Activated T-helper 1 cell treated with anti-CD3 and anti-CD28 coated beads, Interleukin-12 subunit alpha, Interleukin-12 subunit beta, Interleukin-2, Interleukin-4 antibody, amounts not matched to agents 30 ng/mL and 10 ng/mL and 1 ng/mL, durations not matched to agents 14 hours and 24 hours and 36 hours (primary cell): ENCODE results near the gene LSM3. TPM values are rescaled to one million over a fixed set of nuclear protein-coding genes. Genes with fewer than 3 reads are reported as not detected.

Experiments
- DNase-seq: peaks from one replicate; pipeline ENCODE4 v3.0.0; 2021; ENCODE audit warnings: low spot score
- H3K27ac Mint-ChIP-seq: one replicate; pipeline ENCODE4 v1.8.0; 2021; ENCODE audit warnings: mild to moderate bottlenecking, mixed read lengths
- H3K27me3 Mint-ChIP-seq: one replicate; pipeline ENCODE4 v1.8.0; 2022; ENCODE audit warnings: mild to moderate bottlenecking, moderate library complexity, mixed read lengths; ENCODE audit not compliant: insufficient read depth
- H3K36me3 Mint-ChIP-seq: one replicate; pipeline ENCODE4 v1.8.0; 2021; ENCODE audit warnings: low read depth, mixed read lengths
- H3K4me1 Mint-ChIP-seq: one replicate; pipeline ENCODE4 v1.8.0; 2021; ENCODE audit warnings: low read depth, mixed read lengths
- H3K4me3 Mint-ChIP-seq: one replicate; pipeline ENCODE4 v1.8.0; 2021; ENCODE audit warnings: mild to moderate bottlenecking, moderate library complexity, mixed read lengths
- H3K9me3 Mint-ChIP-seq: one replicate; pipeline ENCODE4 v1.8.0; 2021; ENCODE audit warnings: mixed read lengths
- intact Hi-C: fragments of 100-400 bp; cut with micrococcal nuclease; formaldehyde crosslinking; loops from one replicate; pipeline ENCODE4 v1.15.1; 2024
- total RNA-seq: library from RNA; stranded (reverse); gene quantifications from 2 replicates; pipeline ENCODE4 v1.2.3, GENCODE V29; 2022

LSM3 gene
- total RNA-seq, 1 donor from 2014 or later: 15.6 TPM

DNA sequence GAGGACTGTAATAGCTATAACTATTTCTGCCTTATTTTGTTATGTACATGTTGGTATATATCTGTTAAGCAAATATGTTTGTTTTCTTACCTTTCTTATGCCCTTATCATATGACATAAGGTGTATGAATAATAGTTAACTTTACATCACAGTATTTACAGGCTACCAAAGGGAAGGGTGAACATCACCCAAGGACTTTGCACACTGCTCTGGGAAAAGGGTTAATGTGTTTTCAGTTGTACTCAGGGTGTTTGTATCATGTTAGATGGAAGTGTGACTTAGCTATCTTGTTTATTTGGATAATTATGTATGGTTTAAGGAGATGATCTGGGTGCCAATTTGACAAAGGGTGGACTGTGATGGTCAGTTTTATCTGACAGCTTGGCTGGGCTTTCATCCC, 60.3 kb downstream of the LSM3 start:
- H3K27me3 Mint-ChIP-seq: peaks cover 22% of the 10 kb centered on the region
- no peak overlapping the region for H3K27ac Mint-ChIP-seq
- no peak for DNase-seq
- intact Hi-C loops: no loop called here
- no peaks in the 10 kb centered on the region for H3K36me3 Mint-ChIP-seq
- no peaks in the 10 kb centered on the region for H3K9me3 Mint-ChIP-seq
- peaks cover 5% of the 10 kb centered on the region for H3K4me1 Mint-ChIP-seq
- H3K4me3 Mint-ChIP-seq: no peak overlapping the region

DNA sequence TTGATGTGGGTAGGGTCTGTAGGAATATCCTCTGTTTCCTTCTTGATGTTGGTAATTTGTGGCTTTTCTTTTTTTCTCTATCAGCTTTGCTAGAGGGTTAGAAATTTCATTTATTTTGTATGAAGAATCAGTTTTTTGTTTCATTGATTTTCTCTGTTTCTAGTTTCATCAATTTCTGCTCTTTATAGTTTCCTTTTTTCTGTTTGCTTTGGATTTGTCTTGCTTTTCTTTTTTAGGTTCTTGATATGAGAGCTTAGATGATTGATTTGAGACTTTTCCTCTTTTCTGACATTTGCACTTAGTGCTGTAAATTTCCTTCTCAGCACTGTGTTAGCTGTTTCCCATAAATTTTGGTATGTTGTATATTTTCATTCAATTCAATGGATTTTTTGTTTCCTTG, 61.3 kb downstream of the LSM3 start:
- intact Hi-C loops: no loop called here
- H3K36me3 Mint-ChIP-seq: no peaks in the 10 kb centered on the region
- peaks cover 4% of the 10 kb centered on the region for H3K4me1 Mint-ChIP-seq
- H3K27me3 Mint-ChIP-seq: peaks cover 20% of the 10 kb centered on the region
- DNase-seq: no peak
- H3K9me3 Mint-ChIP-seq: no peaks in the 10 kb centered on the region
- H3K27ac Mint-ChIP-seq: no peak overlapping the region
- H3K4me3 Mint-ChIP-seq: no peak overlapping the region

DNA sequence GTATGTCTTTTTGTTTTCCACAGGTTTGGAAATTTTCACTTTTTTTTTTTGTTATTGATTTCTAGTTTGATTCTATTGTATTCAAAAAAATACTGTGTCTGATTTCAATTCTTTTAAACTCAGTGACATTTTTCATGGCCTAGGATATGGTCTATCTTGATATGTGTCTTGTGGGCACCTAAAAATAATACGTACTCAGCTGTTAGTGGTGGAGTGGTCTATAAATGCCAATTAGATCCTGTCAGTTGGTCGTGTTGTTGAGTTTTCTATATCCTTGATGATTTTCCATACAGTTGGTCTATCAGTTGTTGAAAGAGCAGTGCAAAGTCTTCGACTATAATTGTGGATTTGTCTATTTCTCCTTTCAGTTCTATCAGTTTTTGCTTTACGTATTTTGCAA, 61.7 kb downstream of the LSM3 start:
- intact Hi-C loops: no loop called here
- Mint-ChIP-seq H3K4me1 (no peaks in the 10 kb centered on the region), H3K4me3 (no peak overlapping the region)

DNA sequence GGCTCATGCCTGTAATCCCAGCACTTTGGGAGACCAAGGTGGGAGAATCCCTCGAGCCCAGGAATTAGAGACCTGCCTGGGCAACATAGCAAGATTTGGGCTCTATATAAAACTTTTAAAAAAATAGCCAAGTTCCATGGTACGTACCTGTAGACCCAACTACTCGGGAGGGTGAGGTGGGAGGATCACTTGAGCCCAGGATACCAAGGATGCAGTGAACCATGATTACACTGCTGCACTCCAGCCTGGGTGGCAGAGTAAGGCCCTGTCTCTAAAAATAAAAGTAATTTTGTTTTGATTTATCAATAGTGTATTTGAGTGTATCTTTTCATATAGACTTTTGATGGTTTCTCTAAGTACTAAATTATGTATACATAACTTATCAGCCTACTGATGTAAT, 63.1 kb downstream of the LSM3 start:
- Mint-ChIP-seq H3K4me3 (no peak overlapping the region), H3K9me3 (no peaks in the 10 kb centered on the region), H3K4me1 (no peaks in the 10 kb centered on the region), H3K36me3 (no peaks in the 10 kb centered on the region), H3K27me3 (peaks cover 20% of the 10 kb centered on the region), H3K27ac (no peak overlapping the region)
- DNase-seq: no peak
- intact Hi-C loops: no loop called here

More for the DNA sequence above, 61.7 kb downstream of the LSM3 start:
- no peaks in the 10 kb centered on the region for H3K9me3 Mint-ChIP-seq
- no peak for DNase-seq
- no peaks in the 10 kb centered on the region for H3K36me3 Mint-ChIP-seq
- no peak overlapping the region for H3K27ac Mint-ChIP-seq
- H3K27me3 Mint-ChIP-seq: peaks cover 20% of the 10 kb centered on the region

DNA sequence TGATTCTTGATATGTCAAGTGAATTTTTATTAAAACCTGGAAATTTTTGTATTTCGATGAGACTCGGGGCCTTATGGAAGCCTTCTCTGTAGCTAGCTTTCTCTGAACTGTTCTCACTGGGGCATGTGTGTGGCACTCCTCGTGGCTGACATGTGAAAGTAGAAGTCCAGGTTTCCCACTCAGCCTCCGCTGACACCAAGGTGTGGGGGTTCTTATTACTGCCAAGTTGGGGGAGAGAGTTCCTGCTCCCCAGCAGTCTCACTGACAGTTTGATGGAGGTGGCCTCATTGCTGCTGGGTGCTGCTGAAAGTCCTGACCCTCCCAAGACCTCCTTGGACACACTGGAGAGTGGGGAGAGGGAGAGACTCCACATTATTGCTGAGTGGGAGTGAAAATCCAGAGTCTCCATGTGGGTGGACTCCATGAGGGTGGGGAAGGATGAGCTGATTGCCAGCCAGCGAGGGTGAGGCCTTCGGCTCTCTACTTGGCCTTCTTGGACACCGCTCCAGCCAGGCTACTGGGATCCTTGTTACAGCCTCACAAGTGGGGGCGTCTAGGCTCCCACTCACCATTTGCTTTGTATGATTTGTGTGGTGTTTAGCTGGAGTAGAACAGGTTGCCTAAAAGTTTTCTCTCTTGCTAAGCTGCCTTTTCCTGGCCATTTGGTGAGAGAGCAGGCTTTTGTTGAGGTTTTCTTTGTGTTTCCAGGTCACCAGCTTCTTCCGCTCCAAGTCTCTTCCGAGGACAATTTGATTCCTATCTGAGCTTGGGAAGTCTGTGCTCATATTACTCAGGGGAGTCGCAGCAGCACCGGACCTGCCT, 64.1 kb downstream of the LSM3 start:
- DNase-seq: no peak
- no peak overlapping the region for H3K4me3 Mint-ChIP-seq
- H3K36me3 Mint-ChIP-seq: no peaks in the 10 kb centered on the region
- H3K27ac Mint-ChIP-seq: no peak overlapping the region
- H3K27me3 Mint-ChIP-seq: peaks cover 16% of the 10 kb centered on the region
- intact Hi-C loops: no loop called here
- H3K9me3 Mint-ChIP-seq: no peaks in the 10 kb centered on the region
- no peaks in the 10 kb centered on the region for H3K4me1 Mint-ChIP-seq

DNA sequence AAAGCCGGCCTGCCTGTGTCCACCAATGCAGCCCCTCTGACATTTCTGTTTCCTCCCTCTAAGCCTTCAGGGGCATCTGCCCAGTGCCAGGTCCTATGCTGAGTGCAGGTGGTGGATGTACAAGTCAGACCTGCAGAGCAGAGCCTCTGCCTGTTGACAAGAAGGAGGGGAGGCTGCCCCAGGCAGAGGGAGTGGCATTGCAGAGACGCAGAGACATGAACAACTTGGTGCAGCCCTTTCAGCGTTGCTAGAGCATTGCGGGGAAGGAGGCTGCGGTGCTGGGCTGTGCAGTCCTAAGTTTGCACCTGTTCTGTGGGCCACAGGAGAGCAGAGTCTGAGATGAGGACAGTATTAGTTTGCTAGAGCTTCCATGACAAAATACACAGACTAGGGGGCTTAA, 65.2 kb downstream of the LSM3 start:
- H3K27ac Mint-ChIP-seq: no peak overlapping the region
- intact Hi-C loops: no loop called here
- H3K9me3 Mint-ChIP-seq: no peaks in the 10 kb centered on the region
- H3K4me3 Mint-ChIP-seq: no peak overlapping the region
- DNase-seq: no peak
- H3K27me3 Mint-ChIP-seq: peaks cover 13% of the 10 kb centered on the region
- no peaks in the 10 kb centered on the region for H3K4me1 Mint-ChIP-seq
- no peaks in the 10 kb centered on the region for H3K36me3 Mint-ChIP-seq

DNA sequence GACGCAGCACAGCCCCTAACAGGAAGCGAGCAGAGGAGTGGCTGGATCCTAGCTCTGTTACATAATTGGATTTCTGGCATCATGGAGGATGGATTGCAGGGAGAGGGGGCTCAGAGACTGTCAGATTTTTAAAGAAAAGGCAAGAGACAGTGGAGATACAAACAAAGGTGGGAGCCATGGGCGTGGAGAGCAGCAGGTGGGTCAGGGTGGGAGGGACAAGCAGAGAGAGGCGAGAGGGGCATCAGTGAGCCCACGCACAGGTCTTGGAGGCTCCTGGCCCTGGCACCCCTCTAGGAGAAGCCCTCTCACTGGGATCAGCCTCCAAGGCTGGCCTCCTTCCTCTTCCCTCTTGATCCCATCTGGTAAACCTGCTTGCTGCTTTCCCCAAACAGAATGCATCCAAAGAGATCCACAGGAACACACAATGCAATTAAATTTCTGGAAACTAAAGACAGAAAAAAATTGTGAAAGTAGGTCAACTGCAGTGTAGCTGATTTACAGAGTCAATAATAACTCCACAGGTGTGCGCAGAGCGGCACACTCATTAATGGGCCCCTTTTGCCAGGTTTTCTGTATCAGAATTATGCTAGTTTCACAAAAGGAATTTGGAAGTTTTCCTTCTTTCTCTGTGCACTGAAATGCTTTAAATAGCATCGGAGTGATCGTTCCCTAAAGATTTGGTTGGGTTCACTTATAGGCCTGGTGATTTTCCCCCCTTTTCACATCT, 66.1 kb downstream of the LSM3 start:
- intact Hi-C loops: no loop called here
- Mint-ChIP-seq H3K27me3 (peaks cover 11% of the 10 kb centered on the region), H3K4me3 (no peak overlapping the region), H3K4me1 (no peaks in the 10 kb centered on the region), H3K27ac (no peak overlapping the region), H3K36me3 (no peaks in the 10 kb centered on the region), H3K9me3 (no peaks in the 10 kb centered on the region)
- DNase-seq: no peak

DNA sequence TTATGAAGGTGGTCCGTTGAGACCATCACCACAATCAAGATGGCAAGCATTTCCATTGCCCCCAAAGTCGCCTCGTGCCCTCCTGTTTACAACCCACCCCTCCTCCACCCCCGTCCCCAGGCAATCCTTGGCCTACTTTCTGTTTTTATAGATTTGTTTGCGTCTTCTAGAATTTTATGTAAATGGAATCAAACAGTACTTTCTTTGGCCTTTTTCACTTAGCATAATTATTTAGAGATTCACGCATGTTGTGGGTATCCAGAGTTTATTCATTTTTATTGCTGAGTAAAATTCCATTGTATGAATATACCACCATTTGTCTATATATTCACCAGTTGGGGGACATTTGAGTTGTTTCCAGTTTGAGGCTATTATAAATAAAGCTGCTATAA, 66.6 kb downstream of the LSM3 start:
- no peaks in the 10 kb centered on the region for H3K4me1 Mint-ChIP-seq
- H3K27ac Mint-ChIP-seq: no peak overlapping the region
- H3K27me3 Mint-ChIP-seq: peaks cover 5% of the 10 kb centered on the region
- intact Hi-C loops: no loop called here
- H3K9me3 Mint-ChIP-seq: no peaks in the 10 kb centered on the region
- DNase-seq: no peak
- H3K36me3 Mint-ChIP-seq: no peaks in the 10 kb centered on the region
- no peak overlapping the region for H3K4me3 Mint-ChIP-seq

DNA sequence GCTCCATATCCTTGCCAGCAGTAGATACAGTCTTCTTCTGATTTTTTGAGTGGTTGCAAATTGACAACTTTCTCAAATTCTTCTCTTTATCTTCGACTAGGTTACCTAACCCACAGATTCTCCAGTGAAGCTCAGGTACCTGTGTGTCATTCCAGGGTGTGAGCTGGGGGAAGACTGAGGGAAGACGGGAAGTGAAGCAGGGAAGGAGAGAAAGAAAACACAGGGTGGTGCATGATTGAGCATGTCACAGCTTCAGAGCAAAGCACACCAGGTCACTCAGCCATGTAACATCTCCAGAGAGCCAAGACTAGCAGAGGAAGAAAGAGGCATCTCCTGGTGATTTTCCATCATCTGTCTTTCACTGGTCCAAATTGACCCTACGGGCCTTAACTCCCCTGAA, 67.2 kb downstream of the LSM3 start:
- DNase-seq: no peak
- Mint-ChIP-seq H3K4me1 (no peaks in the 10 kb centered on the region), H3K36me3 (no peaks in the 10 kb centered on the region), H3K27ac (no peak overlapping the region), H3K4me3 (no peak overlapping the region), H3K9me3 (no peaks in the 10 kb centered on the region), H3K27me3 (peaks cover 3% of the 10 kb centered on the region)
- intact Hi-C loops: no loop called here

DNA sequence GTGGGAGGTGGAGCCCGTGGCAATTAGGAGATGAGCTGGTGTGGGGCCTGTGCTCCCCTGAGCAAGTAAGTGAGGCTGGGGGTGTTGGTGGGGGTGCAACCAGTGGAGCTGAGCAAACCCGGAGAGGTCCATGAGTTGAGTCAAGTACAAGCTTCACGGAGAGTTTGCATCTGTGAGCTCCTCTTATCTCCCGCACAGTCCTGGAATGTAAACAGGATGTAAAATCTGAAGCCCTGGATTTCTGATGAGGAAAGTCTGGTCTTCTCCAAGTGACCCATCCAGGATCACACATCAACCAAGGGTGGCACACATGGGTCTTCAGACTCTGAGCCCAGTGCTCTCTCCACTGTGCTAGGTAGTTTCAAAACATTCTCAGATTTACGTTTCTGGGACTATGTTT, 67.8 kb downstream of the LSM3 start:
- H3K4me1 Mint-ChIP-seq: no peaks in the 10 kb centered on the region
- no peak overlapping the region for H3K27ac Mint-ChIP-seq
- H3K27me3 Mint-ChIP-seq: peaks cover 2% of the 10 kb centered on the region
- H3K9me3 Mint-ChIP-seq: no peaks in the 10 kb centered on the region
- no peak for DNase-seq
- no peak overlapping the region for H3K4me3 Mint-ChIP-seq
- no peaks in the 10 kb centered on the region for H3K36me3 Mint-ChIP-seq
- intact Hi-C loops: no loop called here

DNA sequence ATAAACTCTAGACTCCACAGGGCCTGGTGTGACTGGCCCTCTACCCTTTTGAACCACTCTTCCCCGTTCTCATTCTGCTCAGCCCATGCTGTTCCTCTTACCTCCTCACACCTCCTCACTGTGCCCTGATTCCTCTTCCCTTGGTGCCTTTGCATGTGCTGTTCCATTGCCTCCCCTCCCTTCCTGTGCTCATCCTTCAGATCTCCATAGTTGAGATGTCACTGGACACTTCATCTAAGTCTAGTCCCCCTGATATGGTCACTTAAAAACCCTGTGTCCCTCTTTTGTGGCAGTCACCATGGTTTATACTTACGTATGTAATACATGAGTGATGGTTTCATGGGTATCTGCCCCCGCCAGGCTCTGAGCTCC, 69.8 kb downstream of the LSM3 start:
- H3K4me1 Mint-ChIP-seq: no peaks in the 10 kb centered on the region
- no peak for DNase-seq
- H3K27me3 Mint-ChIP-seq: peaks cover 2% of the 10 kb centered on the region
- H3K4me3 Mint-ChIP-seq: no peak overlapping the region
- H3K36me3 Mint-ChIP-seq: no peaks in the 10 kb centered on the region
- H3K9me3 Mint-ChIP-seq: no peaks in the 10 kb centered on the region
- no peak overlapping the region for H3K27ac Mint-ChIP-seq
- intact Hi-C loops: no loop called here

DNA sequence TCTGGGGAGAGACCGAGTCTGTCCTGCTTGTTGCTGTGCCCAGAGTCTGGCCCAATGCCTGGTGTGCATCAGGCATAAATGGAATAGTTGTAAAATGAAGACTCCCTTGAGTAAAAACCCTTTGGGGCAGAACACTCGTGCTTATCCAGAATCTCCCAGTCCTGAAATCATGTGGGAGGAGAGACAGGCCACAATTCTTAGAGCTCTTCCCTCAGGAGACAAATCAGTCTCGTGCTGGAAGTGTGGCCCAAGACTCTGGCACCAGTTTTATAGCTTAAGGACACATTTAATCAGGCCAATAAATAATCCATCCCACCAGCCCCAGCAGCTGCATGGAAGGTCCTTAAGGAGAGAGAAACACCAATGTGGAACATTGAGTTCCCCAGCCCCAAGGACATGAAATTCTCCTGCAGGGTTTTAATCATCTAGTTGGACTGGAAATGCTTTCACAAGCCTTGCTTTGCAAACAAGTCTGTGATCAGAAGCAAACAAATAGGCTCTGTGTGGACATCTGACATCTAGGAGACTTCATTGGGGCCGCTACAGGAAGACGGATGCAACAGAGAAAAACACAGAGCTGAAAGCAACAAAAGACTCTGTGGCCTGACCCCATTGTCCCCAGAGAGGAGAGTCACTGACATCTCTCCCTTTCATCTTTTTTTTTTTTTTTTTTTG, 70.4 kb downstream of the LSM3 start:
- Mint-ChIP-seq H3K36me3 (no peaks in the 10 kb centered on the region), H3K27me3 (peaks cover 2% of the 10 kb centered on the region), H3K4me3 (no peak overlapping the region), H3K9me3 (no peaks in the 10 kb centered on the region), H3K4me1 (no peaks in the 10 kb centered on the region), H3K27ac (no peak overlapping the region)
- intact Hi-C loops: no loop called here
- no peak for DNase-seq
